Liver (tissue), 9 donors: ENCODE results near the gene ABTB2. TPM values are rescaled to one million over a fixed set of nuclear protein-coding genes. Genes with fewer than 3 reads are reported as not detected.

Experiments used
- DNase-seq: peaks from one replicate; pipeline ENCODE4 v3.0.0-alpha.2; 2017; ENCODE audit warnings: low spot score
- H3K27ac ChIP-seq, 2 donors: one replicate each; pipeline ENCODE4 v1.7.0; 2013; ENCODE audit warnings: inconsistent platforms in 2 of 2, low read length in 2 of 2, control low read depth in 1 of 2, low read depth in 1 of 2, mild to moderate bottlenecking in 1 of 2
- H3K27me3 ChIP-seq, 4 donors: one replicate each; pipeline versions ENCODE4 v1.6.1 to v1.7.0; 2013; ENCODE audit warnings: low read length in 3 of 4, inconsistent platforms in 1 of 4, mild to moderate bottlenecking in 1 of 4, moderate library complexity in 1 of 4; ENCODE audit not compliant: control insufficient read depth in 4 of 4, insufficient read depth in 4 of 4
- H3K36me3 ChIP-seq, 4 donors: one replicate each; pipeline versions ENCODE4 v1.6.1 to v1.7.0; 2013; ENCODE audit warnings: low read length in 3 of 4, mild to moderate bottlenecking in 3 of 4, low read depth in 1 of 4, moderate library complexity in 1 of 4; ENCODE audit not compliant: control insufficient read depth in 4 of 4, insufficient read depth in 3 of 4
- H3K4me1 ChIP-seq, 4 donors: one replicate each; pipeline versions ENCODE4 v1.6.1 to v1.7.0; 2013; ENCODE audit warnings: low read length in 3 of 4, mild to moderate bottlenecking in 3 of 4, moderate library complexity in 1 of 4; ENCODE audit not compliant: control insufficient read depth in 4 of 4, insufficient read depth in 4 of 4
- H3K4me3 ChIP-seq, 3 donors: one replicate each; pipeline versions ENCODE4 v1.6.1 to v1.7.0; 2013; ENCODE audit warnings: low read length in 3 of 3, control low read depth in 1 of 3, low read depth in 1 of 3, mild to moderate bottlenecking in 1 of 3
- H3K9ac ChIP-seq, 2 donors: one replicate each; pipeline ENCODE4 v1.7.0; 2013; ENCODE audit warnings: low read length in 2 of 2, mild to moderate bottlenecking in 2 of 2, moderate library complexity in 2 of 2, control low read depth in 1 of 2, low read depth in 1 of 2
- H3K9me3 ChIP-seq, 4 donors: one replicate each; pipeline versions ENCODE4 v1.6.1 to v1.7.0; 2013; ENCODE audit warnings: low read length in 3 of 4; ENCODE audit not compliant: control insufficient read depth in 4 of 4
- ATF3 ChIP-seq: IDR thresholded peaks from 2 replicates; pipeline ENCODE4 v1.6.1; 2016; ENCODE audit warnings: antibody characterized with exemption
- EGR1 ChIP-seq, 2 donors: IDR thresholded peaks; 2 replicates each; pipeline ENCODE4 v1.6.1; 2016 to 2018; ENCODE audit warnings: antibody characterized with exemption in 2 of 2, low read depth in 2 of 2
- FOXA2 ChIP-seq: IDR thresholded peaks from 2 replicates; pipeline ENCODE4 v1.6.1; 2016; ENCODE audit warnings: antibody characterized with exemption
- GABPA ChIP-seq, 2 donors: IDR thresholded peaks in 1 of 2; conservative IDR thresholded peaks in 1 of 2; 2 replicates each; pipeline ENCODE4 v1.6.1; 2016; ENCODE audit warnings: antibody characterized with exemption in 2 of 2, mild to moderate bottlenecking in 1 of 2, moderate library complexity in 1 of 2
- HNF4A ChIP-seq, 2 donors: conservative IDR thresholded peaks; 2 replicates each; pipeline ENCODE4 v1.6.1; 2016; ENCODE audit warnings: antibody characterized with exemption in 2 of 2, mild to moderate bottlenecking in 2 of 2
- NR2F2 ChIP-seq: IDR thresholded peaks from 2 replicates; pipeline ENCODE4 v1.6.1; 2016; ENCODE audit warnings: antibody characterized with exemption
- RAD21 ChIP-seq, 2 donors: IDR thresholded peaks; 2 replicates each; pipeline ENCODE4 v1.6.1; 2016; ENCODE audit warnings: antibody characterized with exemption in 2 of 2, mild to moderate bottlenecking in 2 of 2
- REST ChIP-seq: IDR thresholded peaks from 2 replicates; pipeline ENCODE4 v1.6.1; 2016; ENCODE audit warnings: antibody characterized with exemption, mild to moderate bottlenecking
- RXRA ChIP-seq, 2 donors: IDR thresholded peaks; 2 replicates each; pipeline ENCODE4 v1.6.1; 2017 to 2018; ENCODE audit warnings: antibody characterized with exemption in 2 of 2, mild to moderate bottlenecking in 1 of 2
- SP1 ChIP-seq: IDR thresholded peaks from 2 replicates; pipeline ENCODE4 v1.6.1; 2018; ENCODE audit warnings: antibody characterized with exemption, mild to moderate bottlenecking
- TAF1 ChIP-seq: conservative IDR thresholded peaks from 2 replicates; pipeline ENCODE4 v1.6.1; 2016; ENCODE audit warnings: antibody characterized with exemption, mild to moderate bottlenecking
- ZBTB33 ChIP-seq: IDR thresholded peaks from 2 replicates; pipeline ENCODE4 v1.6.1; 2016; ENCODE audit warnings: antibody characterized with exemption
- WGBS: extraction: QIAGEN DNeasy Blood & Tissue Kit; methylation state at CpG from one replicate; pipeline ENCODE4 v1.1.7; 2013; 5-methylcytosine and 5-hydroxymethylcytosine counted together
- polyA plus RNA-seq, 2 donors: library from polyadenylated mRNA; stranded (reverse) in 1 of 2; unstranded in 1 of 2; fragments of 200-250 nt in 1 of 2; fragments of >200 nt in 1 of 2; fragmentation: Nextera tagmentation in 1 of 2; extraction: Ambion mirVana in 1 of 2; gene quantifications; one replicate each; pipeline versions ENCODE4 v1.2.1 to v1.2.3, GENCODE V29; 2013 to 2015
- total RNA-seq, 2 donors: library from RNA; depleted of rRNA; stranded (reverse); fragments of >200 nt; gene quantifications; one replicate each; pipeline ENCODE4 v1.2.3, GENCODE V29; 2014
- donor health status: healthy.
- donor health status: healthy.
- donor health status: healthy.
- donor health status: healthy.
- donor health status: healthy.

The ABTB2 gene
- total and polyA plus RNA-seq, 4 donors, result 2.4 to 8.9 (median 6.1) TPM

GRCh38 chr11:34256150-34256549 lies 101.7 kb downstream of the ABTB2 start:
- H3K9ac ChIP-seq, result no peak overlapping the region
- no peaks in the 10 kb centered on the region for H3K27me3 ChIP-seq
- no peaks in the 10 kb centered on the region for H3K9me3 ChIP-seq
- WGBS, result 81% methylated on average over 6 of the region's 6 CpGs
- no peaks in the 10 kb centered on the region for H3K4me1 ChIP-seq
- no peak for DNase-seq
- H3K27ac ChIP-seq, result no peak overlapping the region
- TF ChIP-seq FOXA2, result no peak
- TF ChIP-seq GABPA (IDR thresholded peaks at IDR 0.05 in 1 of 2, conservative IDR thresholded peaks at IDR 0.05 in 1 of 2), result no peak
- TF ChIP-seq RAD21 (IDR thresholded peaks at IDR 0.05), result no peak
- no peak for TF ChIP-seq ATF3
- no peak for TF ChIP-seq TAF1
- no peak for TF ChIP-seq NR2F2
- TF ChIP-seq REST, result no peak
- TF ChIP-seq SP1, result no peak
- TF ChIP-seq HNF4A (conservative IDR thresholded peaks at IDR 0.05), result no peak
- TF ChIP-seq RXRA (IDR thresholded peaks at IDR 0.05), result no peak
- TF ChIP-seq EGR1 (IDR thresholded peaks at IDR 0.05; ENCODE audit: low read depth in 2 of 2), result no peak
- TF ChIP-seq ZBTB33, result no peak
- H3K4me3 ChIP-seq, result no peak overlapping the region
- H3K36me3 ChIP-seq, result no peaks in the 10 kb centered on the region

GRCh38 chr11:34255101-34255500 lies 102.7 kb downstream of the ABTB2 start:
- no peak overlapping the region for H3K9ac ChIP-seq
- peaks cover 0 to 2% (median 0%) of the 10 kb centered on the region in 4 donors for H3K4me1 ChIP-seq
- H3K27me3 ChIP-seq, result no peaks in the 10 kb centered on the region
- H3K27ac ChIP-seq, result no peak overlapping the region
- no peak for TF ChIP-seq FOXA2
- TF ChIP-seq ZBTB33, result no peak
- TF ChIP-seq RAD21 (IDR thresholded peaks at IDR 0.05), result no peak
- TF ChIP-seq EGR1 (IDR thresholded peaks at IDR 0.05; ENCODE audit: low read depth in 2 of 2), result no peak
- 97% methylated on average over 2 of the region's 2 CpGs for WGBS
- DNase-seq, result no peak
- H3K4me3 ChIP-seq, result no peak overlapping the region
- H3K9me3 ChIP-seq, result no peaks in the 10 kb centered on the region
- no peaks in the 10 kb centered on the region for H3K36me3 ChIP-seq
